Left colon (tissue), 2 donors: Measurements from ENCODE around the gene TSPAN5. TPM values are rescaled to one million over a fixed set of nuclear protein-coding genes. Genes with fewer than 3 reads are reported as not detected.
"Not testable (repeated sequence)": the region's sequence is repeated elsewhere in the genome, so short reads cannot be mapped to it uniquely, and the experiment has no call there.

ENCODE experiments used
- ATAC-seq: fragments of 200-7000 bp; cut with Tn5 transposase; one replicate; pipeline ENCODE4 v1.9.1; 2020; ENCODE audit warnings: mild to moderate bottlenecking, moderate library complexity
- DNase-seq, 2 donors: peaks; one replicate each; pipeline ENCODE4 v3.0.0-alpha.2; 2020
- intact Hi-C, 2 donors: fragments of 100-400 bp; cut with DNase I in 1 of 2; cut with micrococcal nuclease in 1 of 2; formaldehyde crosslinking; loops; one replicate each; pipeline versions ENCODE4 v1.11.2 to v1.14.0; 2022; cut with DNase I, micrococcal nuclease
- long read RNA-seq: library from polyadenylated mRNA; unstranded; transcript quantifications from one replicate; pipeline ENCODE4 v2.0.0, GENCODE V29; 2021
- total RNA-seq, 2 donors: library from RNA; stranded (reverse); fragmentation: NEBNext Ultra II Directional; extraction: Animal tissue kit (Norgen Biotek cat#: 25700); gene quantifications; one replicate each; pipeline ENCODE4 v1.2.1, GENCODE V29; 2021
- donor health status: DM: no; HTN: no; CAD: no.
- donor health status: DM: yes; HTN: yes; CAD: no.

The TSPAN5 gene
- total RNA-seq = 1 to 10 TPM; 2.8 to 6.9 TPM
- long read RNA-seq, transcript TSPAN5-201 (8 exons, 3,365 nt) = major isoform, 7 of 8 reads
- long read RNA-seq, partial matches to known transcripts = 0 of 8 reads
- long read RNA-seq, other reads (novel, unspliced or antisense) = 1 of 8 reads

GRCh38 chr4:98658287-98659105 is at the start of gene TSPAN5:
TSPAN5 (minus strand) TSS chr4:98658611.
- ATAC-seq (peak; percentile 92), DNase-seq (peak; percentile 79 to 88)
- intact Hi-C loops = no loop called here

GRCh38 chr4:98706935-98707334 is 48.5 kb upstream of the TSPAN5 start:
- no peak for DNase-seq
- no peak for ATAC-seq

GRCh38 chr4:98706200-98706813 is 47.9 kb upstream of the TSPAN5 start:
- no peak for DNase-seq
- ATAC-seq = no peak

More at GRCh38 chr4:98706935-98707334, 48.5 kb upstream of the TSPAN5 start:
- intact Hi-C loops = no loop called here

DNA sequence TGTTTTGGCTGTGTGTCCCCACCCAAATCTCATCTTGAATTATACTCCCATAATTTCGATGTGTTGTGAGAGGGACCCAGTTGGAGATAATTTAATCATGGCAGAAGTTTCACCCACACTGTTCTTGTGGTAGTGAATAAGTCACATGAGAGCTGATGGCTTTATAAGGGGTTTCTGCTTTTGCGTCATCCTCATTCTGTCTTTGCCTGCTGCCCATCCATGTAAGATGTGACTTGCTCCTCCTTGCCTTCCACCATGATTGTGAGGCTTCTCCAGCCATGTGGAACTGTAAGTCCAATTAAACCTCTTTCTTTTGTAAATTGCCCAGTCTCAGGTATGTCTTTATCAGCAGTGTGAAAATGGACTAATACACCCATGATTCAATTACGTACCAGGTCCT is 47.2 kb upstream of the TSPAN5 start:
- ATAC-seq, intact Hi-C loops, DNase-seq: not testable (repeated sequence)

More at GRCh38 chr4:98706200-98706813, 47.9 kb upstream of the TSPAN5 start:
- intact Hi-C loops = no loop called here

DNA sequence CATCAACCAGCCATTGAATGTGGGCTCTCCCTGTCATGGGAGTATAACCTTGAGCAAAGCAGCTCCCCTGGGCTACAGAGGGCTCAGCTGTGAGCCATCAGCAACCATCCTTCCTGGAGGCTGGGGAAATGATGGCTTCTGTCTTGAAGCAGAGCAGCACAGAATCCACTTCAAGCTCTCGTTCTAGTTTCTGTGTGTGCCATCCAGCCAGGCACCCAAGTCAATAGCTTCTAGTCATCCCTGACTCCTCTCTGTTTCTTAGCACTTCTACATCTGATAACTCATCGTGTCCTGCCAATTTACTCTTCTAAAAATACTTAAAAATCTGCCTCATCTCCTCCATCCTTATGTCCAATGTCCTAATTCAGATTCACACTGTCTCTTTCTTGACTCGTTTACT is 42.2 kb upstream of the TSPAN5 start:
- intact Hi-C loops = no loop called here

GRCh38 chr4:98694076-98694475 is 35.7 kb upstream of the TSPAN5 start:
- intact Hi-C loops = no loop called here
- DNase-seq (no peak), ATAC-seq (no peak)

More for the DNA sequence above, 42.2 kb upstream of the TSPAN5 start:
- DNase-seq = no peak
- no peak for ATAC-seq

- ATAC-seq = no peak
- intact Hi-C loops = no loop called here
- no peak for DNase-seq
Observed at GRCh38 chr4:98692411-98692810, 34.0 kb upstream of the TSPAN5 start.

GRCh38 chr4:98691588-98691987 is 33.2 kb upstream of the TSPAN5 start:
- intact Hi-C loops = no loop called here
- DNase-seq (no peak), ATAC-seq (no peak)

DNA sequence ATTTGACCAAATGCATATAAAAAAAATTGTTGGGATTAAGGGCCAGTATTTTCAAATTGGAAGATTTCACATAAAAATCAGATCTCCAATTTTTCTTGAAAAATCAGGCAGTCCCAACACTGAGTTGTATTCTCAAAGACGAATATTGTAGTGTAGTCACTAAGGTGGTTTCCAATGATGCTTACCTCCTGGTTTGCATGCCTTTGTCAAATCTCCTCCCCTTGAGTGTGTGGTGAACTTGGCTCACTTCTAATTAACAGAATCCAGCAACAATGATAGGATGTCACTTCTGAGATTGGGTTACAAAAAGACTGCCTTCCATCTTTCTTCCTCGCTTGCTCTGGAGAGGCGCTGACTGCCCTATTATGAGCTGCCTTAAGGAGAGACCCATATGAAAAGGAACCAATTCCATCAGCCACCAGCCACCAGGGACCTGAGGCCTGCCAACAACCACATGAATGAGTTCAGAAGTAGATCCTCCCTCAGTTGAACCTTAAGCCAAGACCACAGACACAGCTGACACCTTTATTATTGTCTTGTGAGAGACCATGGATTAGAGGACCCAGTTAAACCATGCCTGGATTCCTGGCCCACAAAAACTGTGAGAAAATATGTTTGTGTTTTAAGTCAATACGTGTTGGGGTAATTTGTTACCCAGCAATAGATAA is 31.2 kb upstream of the TSPAN5 start:
- intact Hi-C loops = no loop called here
- ATAC-seq = no peak
- DNase-seq = no peak

DNA sequence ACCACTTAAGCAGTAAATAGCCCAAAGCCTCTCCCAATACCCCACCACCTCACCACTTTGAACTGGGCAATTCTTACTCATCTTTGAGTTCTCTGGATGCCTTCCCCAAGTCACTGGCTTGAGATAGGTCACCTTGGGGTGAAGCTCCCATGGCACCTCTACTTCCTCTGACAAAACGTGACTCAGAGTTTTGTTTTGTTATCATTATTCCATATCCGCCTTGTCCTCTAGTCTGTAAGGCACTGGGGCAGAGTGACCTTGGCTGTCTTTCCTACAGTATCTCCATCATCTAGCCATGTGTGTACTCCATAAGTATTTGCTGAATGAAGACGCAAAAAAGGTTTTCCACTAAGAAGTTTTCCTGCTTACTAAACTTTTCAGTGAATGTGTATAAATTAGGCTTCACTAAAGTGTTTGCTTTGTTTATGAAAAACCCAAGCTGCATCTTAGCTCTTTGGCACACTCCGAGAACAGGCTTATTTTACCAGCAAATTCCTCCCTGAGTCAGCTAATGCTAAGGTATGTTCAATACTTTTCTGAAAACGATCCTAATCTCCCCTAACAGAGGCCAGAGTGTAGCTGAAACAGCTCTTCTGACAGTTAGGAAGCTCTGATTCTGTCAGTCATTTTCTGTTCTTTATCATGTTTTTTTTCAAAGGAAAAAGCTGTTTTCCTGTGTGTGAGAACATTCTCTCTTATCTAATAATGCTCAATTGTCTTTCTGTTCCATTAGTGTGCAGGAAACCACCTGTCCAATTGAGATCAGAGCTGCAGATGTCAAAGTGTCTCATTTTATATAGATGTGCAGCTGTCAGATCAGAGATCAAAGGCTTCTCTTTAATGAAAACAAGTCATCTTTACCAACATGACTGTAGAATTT is 30.2 kb upstream of the TSPAN5 start:
- ATAC-seq (no peak), DNase-seq (no peak)
- intact Hi-C loops = no loop called here

DNA sequence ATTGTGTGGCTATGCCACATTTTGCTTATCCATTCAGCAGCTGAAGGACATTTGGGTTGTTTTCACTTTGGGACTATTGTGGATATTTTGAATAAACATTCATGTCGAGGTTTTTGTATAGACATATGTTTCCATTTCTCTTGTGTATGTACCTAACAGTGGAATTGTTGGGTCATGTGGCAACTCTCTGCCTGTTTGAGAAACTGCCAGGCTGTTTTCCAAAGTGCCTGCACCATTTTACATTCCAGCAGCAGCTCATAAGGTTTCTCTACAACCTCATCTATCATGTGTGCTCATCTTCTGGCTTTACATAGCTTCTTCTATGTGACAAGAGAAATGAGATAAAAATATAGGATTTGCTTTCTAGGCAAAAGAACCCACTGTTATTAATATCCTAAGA is 29.5 kb upstream of the TSPAN5 start:
- ATAC-seq = no peak

GRCh38 chr4:98686847-98687246 is 28.4 kb upstream of the TSPAN5 start:
- DNase-seq = no peak
- ATAC-seq = no peak
- intact Hi-C loops = no loop called here

More for the DNA sequence above, 29.5 kb upstream of the TSPAN5 start:
- DNase-seq = no peak
- intact Hi-C loops = no loop called here

DNA sequence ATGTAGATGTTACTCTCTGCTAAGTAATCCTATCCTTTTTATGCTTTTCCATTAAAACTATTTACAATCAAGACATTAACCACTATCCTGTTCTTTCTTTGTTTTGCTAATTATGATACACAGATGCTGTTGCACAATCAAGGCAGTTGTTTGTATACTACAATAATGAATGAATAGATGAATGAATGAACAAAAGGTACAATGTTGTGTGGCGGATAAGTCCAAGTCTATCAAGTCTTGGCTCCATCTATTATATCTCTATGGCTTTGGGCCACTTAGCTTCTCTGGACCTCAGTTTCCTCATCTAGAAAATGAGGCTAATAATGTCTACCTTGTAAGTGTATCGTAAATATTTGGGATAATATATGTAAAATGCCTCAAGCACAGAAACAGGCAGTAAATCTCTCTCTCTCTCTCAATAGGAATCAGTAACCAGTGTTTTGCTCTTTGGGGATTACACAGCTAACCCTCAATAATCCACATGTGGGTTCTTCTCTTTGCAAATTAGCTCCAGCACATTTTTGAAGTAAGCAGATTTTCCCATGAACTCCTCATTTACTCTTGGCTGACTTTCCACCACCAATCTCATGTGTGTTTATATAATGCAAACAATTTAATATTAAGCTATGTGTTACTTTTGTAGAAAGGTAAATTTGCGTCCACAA is 27.8 kb upstream of the TSPAN5 start:
- intact Hi-C loops = no loop called here
- no peak for ATAC-seq
- no peak for DNase-seq

DNA sequence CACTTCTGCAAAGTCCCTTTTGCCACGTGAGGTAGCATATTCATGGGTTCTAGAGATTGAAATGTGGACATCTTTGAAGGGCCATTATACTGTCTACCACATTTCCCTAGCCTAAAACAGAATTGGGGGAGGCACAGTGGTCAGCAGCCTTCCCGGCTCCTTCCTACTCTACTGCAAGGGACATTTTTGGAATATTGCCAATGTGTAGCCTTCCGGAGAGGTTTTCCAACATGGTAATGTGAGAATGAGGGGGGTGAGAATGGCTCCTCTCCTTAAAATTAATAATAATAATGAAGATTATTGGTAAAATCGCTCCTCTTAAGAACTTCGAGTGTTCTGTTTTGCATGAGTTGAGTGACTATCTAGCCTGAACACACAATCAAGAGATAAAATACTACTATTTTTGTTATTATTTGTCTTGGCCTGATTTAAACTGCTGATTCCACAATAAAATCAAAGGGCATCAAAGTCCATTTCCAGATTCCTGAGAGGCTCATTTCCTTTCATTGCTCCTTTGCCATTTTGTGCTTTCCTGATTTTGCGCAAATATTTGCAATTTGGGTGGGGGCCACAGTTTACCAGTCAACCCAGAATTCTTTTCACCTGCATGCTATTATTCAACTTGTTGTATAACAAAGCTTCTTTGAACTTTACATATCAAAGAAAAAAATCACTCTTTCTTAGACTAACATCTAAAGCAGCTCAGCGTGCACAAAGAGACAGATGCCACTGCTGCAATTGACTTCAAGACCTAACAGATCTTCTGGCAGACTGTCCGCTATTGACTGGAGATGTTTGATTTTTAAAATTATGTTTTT is 27.0 kb upstream of the TSPAN5 start:
- ATAC-seq (peak; percentile 69), DNase-seq (no peak)
- intact Hi-C loops = no loop called here

DNA sequence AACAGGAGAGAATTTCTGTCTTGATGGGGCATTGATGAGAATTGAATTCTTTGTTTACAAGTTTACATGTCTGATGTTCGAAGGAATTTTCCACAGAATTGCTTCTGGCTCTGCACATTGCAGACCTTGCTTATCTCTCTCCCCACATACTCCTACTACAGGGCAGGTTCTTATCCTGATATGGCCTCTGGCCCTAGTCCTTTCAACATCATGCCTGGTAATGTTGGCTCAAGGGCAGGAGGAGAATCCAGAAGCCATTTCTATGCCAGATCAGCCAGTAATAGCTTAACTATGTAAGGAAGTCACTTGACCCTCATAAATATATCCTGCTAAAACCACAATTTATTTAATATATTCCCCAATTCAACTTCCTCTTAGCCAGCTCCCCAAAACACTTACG is 24.3 kb upstream of the TSPAN5 start:
- intact Hi-C loops = no loop called here
- DNase-seq = no peak
- no peak for ATAC-seq

- DNase-seq = no peak
- ATAC-seq = no peak
- intact Hi-C loops = no loop called here
Observed at GRCh38 chr4:98680806-98681205, 22.4 kb upstream of the TSPAN5 start.

- DNase-seq = no peak
- ATAC-seq = no peak
- intact Hi-C loops = no loop called here
Observed at GRCh38 chr4:98679738-98680137, 21.3 kb upstream of the TSPAN5 start.
